ENCODE results near the gene RNU6-8. TPM values are rescaled to one million over a fixed set of nuclear protein-coding genes. Genes with fewer than 3 reads are reported as not detected.

RNU6-8 gene
- not detected for total RNA-seq

GRCh38 chr14:32202998-32203882, at the start of gene RNU6-8:
Gene RNU6-8 (minus strand): TSS chr14:32203269.
- H3K27me3 ChIP-seq = no peaks in the 10 kb centered on the region
- in situ Hi-C loops (cut with MboI; ENCODE audit: low pct_ligation_motif_present in 1 of 4, low pct_unique_long_range_greater_than_20kb in 1 of 4, low sequenced_read_pairs in 3 of 4) = loop anchor here in 2 of 4 donors (25.0 kb wide), 1 partner anchor 116 kb away; the partner anchor contains the start of gene ARHGAP5 (in 2 of the 2)
- peak; percentile 92 for DNase-seq
- TF ChIP-seq POLR2AphosphoS5 (IDR thresholded peaks at IDR 0.05) (peak in 2 of 3 donors; percentile 56 to 61), EP300 (IDR thresholded peaks at IDR 0.05; ENCODE audit: low read depth) (no peak), POLR2A (IDR thresholded peaks at IDR 0.05) (peak; percentile 55), CTCF (IDR thresholded peaks at IDR 0.05) (peak in 1 of 5 experiments; percentile 17)
- H3K27ac ChIP-seq = peak within 1 kb of the TSS; percentile 80 to 89 (median 85)
- peaks cover 0 to 23% (median 16%) of the 10 kb centered on the region in 4 donors for H3K4me1 ChIP-seq
- intact Hi-C loops (cut with DNase I; ENCODE audit: low total_unique reads) = loop anchor here (5.0 kb wide), 1 partner anchor 126 kb away; the partner anchor contains the start of gene ARHGAP5
- WGBS, 2 donors (ENCODE audit: low coverage in 1 of 2) = 0% methylated on average over 4 to 43 of the region's 57 CpGs
- no peaks in the 10 kb centered on the region for H3K36me3 ChIP-seq
- H3K4me3 ChIP-seq = peak within 1 kb of the TSS; percentile 52 to 75 (median 62)
- H3K9me3 ChIP-seq = no peaks in the 10 kb centered on the region

- H3K36me3 ChIP-seq = no peaks in the 10 kb centered on the region
- TF ChIP-seq CTCF (IDR thresholded peaks at IDR 0.05) (peak; percentile 81 to 90 (median 84)), POLR2A (IDR thresholded peaks at IDR 0.05) (no peak)
- in situ Hi-C loops (cut with MboI; ENCODE audit: low pct_ligation_motif_present in 1 of 4, low pct_unique_long_range_greater_than_20kb in 1 of 4, low sequenced_read_pairs in 3 of 4) = loop anchor here (5.0 to 25.0 kb wide), 8 partner anchors 177 to 737 kb away; partner anchors contain the start of gene ARHGAP5 (in 1 of the 4)
- DNase-seq = peak; percentile 53
- H3K27me3 ChIP-seq = no peaks in the 10 kb centered on the region
- intact Hi-C loops (cut with DNase I; ENCODE audit: low total_unique reads) = loop anchor here (10.0 kb wide), 1 partner anchor 837 kb away; no protein-coding TSS in a partner anchor
- H3K9me3 ChIP-seq = no peaks in the 10 kb centered on the region
- WGBS, 2 donors (ENCODE audit: low coverage in 1 of 2) = 63 to 80% methylated on average over 2 to 3 of the region's 3 CpGs
- no peak overlapping the region for H3K4me3 ChIP-seq
- peaks cover 0 to 18% (median 2%) of the 10 kb centered on the region in 4 donors for H3K4me1 ChIP-seq
- peak overlapping the region in 2 of 4 donors; percentile 26 to 42 for H3K27ac ChIP-seq
Observed at GRCh38 chr14:32252030-32252670, 49.1 kb upstream of the RNU6-8 start.

- in situ Hi-C loops (cut with MboI; ENCODE audit: low pct_ligation_motif_present in 1 of 4, low pct_unique_long_range_greater_than_20kb in 1 of 4, low sequenced_read_pairs in 3 of 4) = loop anchor here (5.0 to 25.0 kb wide), 8 partner anchors 177 to 737 kb away; partner anchors contain the start of gene ARHGAP5 (in 1 of the 4)
- H3K27ac ChIP-seq = peak overlapping the region in 2 of 4 donors; percentile 26 to 42
- no peak for TF ChIP-seq EP300 (IDR thresholded peaks at IDR 0.05; ENCODE audit: low read depth)
- no peak for TF ChIP-seq CTCF (IDR thresholded peaks at IDR 0.05)
- no peak for TF ChIP-seq POLR2AphosphoS5 (IDR thresholded peaks at IDR 0.05)
Observed at GRCh38 chr14:32251530-32251929, 48.5 kb upstream of the RNU6-8 start.

GRCh38 chr14:32250681-32251080, 47.6 kb upstream of the RNU6-8 start:
- Histone ChIP-seq H3K9me3 (no peaks in the 10 kb centered on the region), H3K4me1 (peaks cover 0 to 14% (median 2%) of the 10 kb centered on the region in 4 donors), H3K36me3 (no peaks in the 10 kb centered on the region), H3K27ac (no peak overlapping the region), H3K27me3 (no peaks in the 10 kb centered on the region), H3K4me3 (no peak overlapping the region)
- intact Hi-C loops (cut with DNase I; ENCODE audit: low total_unique reads) (loop anchor here (10.0 kb wide), 1 partner anchor 836 kb away; no protein-coding TSS in a partner anchor), in situ Hi-C loops (cut with MboI; ENCODE audit: low pct_ligation_motif_present in 1 of 4, low pct_unique_long_range_greater_than_20kb in 1 of 4, low sequenced_read_pairs in 3 of 4) (loop anchor here (5.0 to 25.0 kb wide), 8 partner anchors 176 to 736 kb away; partner anchors contain the start of gene ARHGAP5 (in 1 of the 4))
- no peak for TF ChIP-seq EP300 (IDR thresholded peaks at IDR 0.05; ENCODE audit: low read depth)
- no peak for TF ChIP-seq POLR2AphosphoS5 (IDR thresholded peaks at IDR 0.05)
- no peak for TF ChIP-seq POLR2A (IDR thresholded peaks at IDR 0.05)
- no peak for TF ChIP-seq CTCF (IDR thresholded peaks at IDR 0.05)
- no peak for DNase-seq
- 73 to 80% methylated on average over 3 of the region's 3 CpGs for WGBS, 2 donors (ENCODE audit: low coverage in 1 of 2)

More at GRCh38 chr14:32251530-32251929, 48.5 kb upstream of the RNU6-8 start:
- Histone ChIP-seq H3K27me3 (no peaks in the 10 kb centered on the region), H3K36me3 (no peaks in the 10 kb centered on the region), H3K4me3 (no peak overlapping the region), H3K9me3 (no peaks in the 10 kb centered on the region), H3K4me1 (peaks cover 0 to 18% (median 2%) of the 10 kb centered on the region in 4 donors)
- DNase-seq = no peak
- 44 to 60% methylated on average over 4 of the region's 4 CpGs for WGBS, 2 donors (ENCODE audit: low coverage in 1 of 2)
- intact Hi-C loops (cut with DNase I; ENCODE audit: low total_unique reads) = loop anchor here (10.0 kb wide), 1 partner anchor 837 kb away; no protein-coding TSS in a partner anchor
